HCT116 (cell line): ENCODE results near the gene CPLX3. TPM values are rescaled to one million over a fixed set of nuclear protein-coding genes. Genes with fewer than 3 reads are reported as not detected.

ENCODE experiments used
- ATAC-seq: fragments of 200-7000 bp; cut with Tn5 transposase; 2 replicates; pipeline ENCODE4 v1.9.1; 2020; ENCODE audit warnings: mild to moderate bottlenecking, moderate library complexity
- BruUV-seq: library from RNA; stranded (reverse); fragments of 400-500 nt; replicated peaks from 2 replicates; lab custom pipeline; 2021; lab: Mats Ljungman, UMichigan
- CTCF ChIA-PET: fragments of 300-600 bp; sonication (Branson Sonifier 250); formaldehyde crosslinking; loops from one replicate; lab custom pipeline; 2021; ENCODE audit warnings: antibody characterized with exemption; lab: Charles Lee
- POLR2A ChIA-PET: fragments of 300-600, 350-600 bp; sonication (Branson Sonifier 250); formaldehyde crosslinking; loops from one replicate; lab custom pipeline; 2021; ENCODE audit warnings: antibody characterized with exemption; lab: Charles Lee
- RAD21 ChIA-PET, 2 experiments: fragments of 300-600 bp; sonication (Branson Sonifier 250); formaldehyde crosslinking; loops; one replicate each; lab custom pipeline; 2023; ENCODE audit warnings: low total read pairs in 2 of 2; ENCODE audit not compliant: uncharacterized antibody in 2 of 2, unreplicated experiment in 2 of 2, low non-redundant PET in 1 of 2; lab: Charles Lee
- DNase-seq: peaks from one replicate; pipeline ENCODE4 v3.0.0-alpha.2; 2010; ENCODE audit warnings: low read depth, low spot score
- H2AFZ ChIP-seq: fragments of 200-600 bp; shearing (Covaris generic), sonication (generic); 2 replicates; pipeline ENCODE4 v1.6.1; 2017; ENCODE audit warnings: low read depth, mixed run types, mixed read lengths, antibody characterized with exemption, low read length; ENCODE audit not compliant: poor library complexity, severe bottlenecking
- H3K27ac ChIP-seq: 2 replicates; pipeline ENCODE4 v1.5.1; 2012; ENCODE audit warnings: low read depth, low read length
- H3K27me3 ChIP-seq: fragments of 200-600 bp; sonication (generic); 2 replicates; pipeline ENCODE4 v1.6.1; 2016; ENCODE audit warnings: mixed run types, low read length, mixed read lengths; ENCODE audit not compliant: insufficient read depth
- H3K36me3 ChIP-seq, 2 experiments: fragments of 200-500 bp in 1 of 2; fragments of 200-600 bp in 1 of 2; sonication (Bioruptor generic) in 1 of 2; sonication (generic) in 1 of 2; 2 replicates each; pipeline versions ENCODE4 v1.5.1 to v1.6.1; 2014 to 2016; ENCODE audit warnings: low read length in 2 of 2, inconsistent platforms in 1 of 2, mixed read lengths in 1 of 2, mixed run types in 1 of 2; ENCODE audit not compliant: insufficient read depth in 2 of 2, control insufficient read depth in 1 of 2
- H3K4me1 ChIP-seq, 2 experiments: fragments of 200-600 bp in 1 of 2; sonication (generic) in 1 of 2; 2 replicates each; pipeline versions ENCODE4 v1.5.1 to v1.6.1; 2012 to 2017; ENCODE audit warnings: low read length in 2 of 2, inconsistent platforms in 1 of 2, mild to moderate bottlenecking in 1 of 2, mixed read lengths in 1 of 2, mixed run types in 1 of 2, moderate library complexity in 1 of 2; ENCODE audit not compliant: insufficient read depth in 2 of 2, control insufficient read depth in 1 of 2
- H3K4me2 ChIP-seq: fragments of 200-600 bp; sonication (generic); 2 replicates; pipeline ENCODE4 v1.6.1; 2017; ENCODE audit warnings: mixed run types, low read length, mixed read lengths
- H3K4me3 ChIP-seq, 2 experiments: fragments of 200-600 bp in 1 of 2; sonication (generic) in 1 of 2; replicated peaks in 1 of 2; 2 replicates each; pipeline ENCODE4 v1.5.1; 2011 to 2016; ENCODE audit warnings: low read length in 2 of 2, control low read depth in 1 of 2, low read depth in 1 of 2, mild to moderate bottlenecking in 1 of 2, mixed read lengths in 1 of 2, mixed run types in 1 of 2
- H3K79me2 ChIP-seq: fragments of 200-600 bp; sonication (generic); 2 replicates; pipeline ENCODE4 v1.6.1; 2017; ENCODE audit warnings: mild to moderate bottlenecking, mixed run types, low read length, moderate library complexity, mixed read lengths; ENCODE audit not compliant: insufficient read depth
- H3K9ac ChIP-seq: fragments of 200-600 bp; sonication (generic); 2 replicates; pipeline ENCODE4 v1.6.1; 2016; ENCODE audit warnings: low read length, mixed read lengths
- H3K9me2 ChIP-seq: fragments of 200-600 bp; sonication (generic), shearing (Covaris generic); 2 replicates; pipeline ENCODE4 v1.6.1; 2017; ENCODE audit warnings: mixed run types, mild to moderate bottlenecking, moderate library complexity; ENCODE audit not compliant: insufficient read depth
- H3K9me3 ChIP-seq, 2 experiments: fragments of 200-500 bp in 1 of 2; fragments of 200-600 bp in 1 of 2; sonication (Bioruptor generic) in 1 of 2; sonication (generic) in 1 of 2; 2 replicates each; pipeline ENCODE4 v1.6.1; 2014 to 2017; ENCODE audit warnings: low read length in 2 of 2, mixed read lengths in 2 of 2, inconsistent platforms in 1 of 2, low read depth in 1 of 2, mild to moderate bottlenecking in 1 of 2, mixed run types in 1 of 2, moderate library complexity in 1 of 2; ENCODE audit not compliant: control insufficient read depth in 1 of 2, insufficient read depth in 1 of 2
- H4K20me1 ChIP-seq: fragments of 200-600 bp; sonication (generic), shearing (Covaris generic); 2 replicates; pipeline ENCODE4 v1.6.1; 2017; ENCODE audit warnings: mixed run types, mild to moderate bottlenecking, moderate library complexity; ENCODE audit not compliant: insufficient read depth
- CBX3 ChIP-seq: IDR thresholded peaks from 2 replicates; pipeline ENCODE4 v1.6.1; 2012; ENCODE audit warnings: low read depth
- CEBPB ChIP-seq: IDR thresholded peaks from 2 replicates; pipeline ENCODE4 v1.6.1; 2012; ENCODE audit warnings: low read depth
- EGR1 ChIP-seq: IDR thresholded peaks from 2 replicates; pipeline ENCODE4 v1.6.1; 2012; ENCODE audit warnings: low read depth
- ELF1 ChIP-seq: IDR thresholded peaks from 2 replicates; pipeline ENCODE4 v1.6.1; 2012; ENCODE audit warnings: low read depth, borderline replicate concordance
- FOSL1 ChIP-seq: IDR thresholded peaks from 2 replicates; pipeline ENCODE4 v1.6.1; 2012; ENCODE audit warnings: low read depth
- JUND ChIP-seq: IDR thresholded peaks from 2 replicates; pipeline ENCODE4 v1.6.1; 2012
- POLR2A ChIP-seq: IDR thresholded peaks from 2 replicates; pipeline ENCODE4 v1.7.0; 2011; ENCODE audit warnings: borderline replicate concordance; ENCODE audit not compliant: insufficient read depth, insufficient read length; ENCODE audit errors: extremely low read depth
- POLR2AphosphoS5 ChIP-seq: IDR thresholded peaks from 2 replicates; pipeline ENCODE4 v1.6.1; 2011; ENCODE audit warnings: mild to moderate bottlenecking, low read depth, low read length, moderate library complexity
- SIN3A ChIP-seq: IDR thresholded peaks from 2 replicates; pipeline ENCODE4 v1.6.1; 2012; ENCODE audit warnings: low read depth
- SP1 ChIP-seq: IDR thresholded peaks from 2 replicates; pipeline ENCODE4 v1.6.1; 2012; ENCODE audit warnings: low read depth
- SRF ChIP-seq: IDR thresholded peaks from 2 replicates; pipeline ENCODE4 v1.6.1; 2012; ENCODE audit warnings: low read depth
- TCF7L2 ChIP-seq: IDR thresholded peaks from 2 replicates; pipeline ENCODE4 v1.7.0; 2011; ENCODE audit warnings: borderline replicate concordance, inconsistent platforms; ENCODE audit not compliant: insufficient read depth, insufficient read length; ENCODE audit errors: extremely low read depth
- ZFX ChIP-seq: fragments of 450-650 bp; IDR thresholded peaks from 2 replicates; pipeline ENCODE4 v1.6.1; 2017
- ZNF274 ChIP-seq: fragments of 200-500 bp; sonication (Bioruptor generic); IDR thresholded peaks from 2 replicates; pipeline ENCODE4 v1.6.1; 2014; ENCODE audit warnings: mild to moderate bottlenecking, low read depth, low read length, inconsistent platforms
- intact Hi-C: fragments of 100-400 bp; cut with micrococcal nuclease; formaldehyde crosslinking; loops from 2 replicates; pipeline ENCODE4 v1.10.0; 2022
- total RNA-seq: library from RNA; stranded (reverse); gene quantifications from one replicate; pipeline ENCODE4 v1.2.1, GENCODE V29; 2021; ENCODE audit not compliant: unreplicated experiment
- TF ChIP-seq, protein P1 (sequence below): IDR thresholded peaks from 2 replicates; pipeline ENCODE4 v1.6.1; 2012
- TF ChIP-seq, protein P2 (sequence below): IDR thresholded peaks from 2 replicates; pipeline ENCODE4 v1.6.1; 2012
- TF ChIP-seq, protein P3 (sequence below), 3 experiments: fragments of 200-600 bp in 1 of 3; sonication (generic) in 1 of 3; IDR thresholded peaks in 2 of 3; conservative IDR thresholded peaks in 1 of 3; 2 replicates each; pipeline ENCODE4 v1.5.1; 2012 to 2017; ENCODE audit warnings: low read depth in 2 of 3, low read length in 2 of 3, antibody characterized with exemption in 1 of 3, borderline replicate concordance in 1 of 3, control low read depth in 1 of 3, mild to moderate bottlenecking in 1 of 3, mixed read lengths in 1 of 3, mixed run types in 1 of 3, moderate library complexity in 1 of 3; ENCODE audit not compliant: insufficient read depth in 1 of 3

Gene CPLX3
- total RNA-seq, 1 experiment from 2014 or later: not detected

DNA sequence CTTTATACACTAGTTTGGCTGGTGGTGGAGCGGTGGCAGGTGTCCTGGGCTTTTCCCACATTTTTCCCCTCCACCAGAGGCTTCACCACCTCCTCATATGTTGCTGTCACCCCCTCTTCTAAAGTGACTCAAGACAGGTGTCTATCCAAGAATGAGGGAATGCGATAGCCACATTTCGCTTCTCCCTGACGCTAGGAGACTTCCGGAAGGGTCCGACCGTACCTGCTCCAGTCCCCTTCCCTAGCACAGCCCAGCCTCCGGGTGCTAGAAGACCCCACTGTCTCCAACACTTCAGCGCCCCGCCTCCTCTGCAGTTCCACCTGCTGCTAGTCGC, 46.2 kb downstream of the CPLX3 start:
- no peak for DNase-seq
- ATAC-seq: peak; percentile 4
- Histone ChIP-seq H3K9me2 (no peaks in the 10 kb centered on the region), H3K4me3 (peak overlapping the region; percentile 84 to 89), H3K79me2 (peaks cover 51% of the 10 kb centered on the region), H3K9me3 (no peaks in the 10 kb centered on the region), H2AFZ (no peak overlapping the region), H3K36me3 (peaks cover 0 to 8% of the 10 kb centered on the region in 2 experiments; a peak in 1 of 4 replicates), H3K4me2 (peak overlapping the region; percentile 98)
- POLR2A ChIA-PET: no interaction called here
- TF ChIP-seq CEBPB: no peak
- TF ChIP-seq, protein P1, sequence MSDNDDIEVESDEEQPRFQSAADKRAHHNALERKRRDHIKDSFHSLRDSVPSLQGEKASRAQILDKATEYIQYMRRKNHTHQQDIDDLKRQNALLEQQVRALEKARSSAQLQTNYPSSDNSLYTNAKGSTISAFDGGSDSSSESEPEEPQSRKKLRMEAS: no peak
- TF ChIP-seq, protein P2, sequence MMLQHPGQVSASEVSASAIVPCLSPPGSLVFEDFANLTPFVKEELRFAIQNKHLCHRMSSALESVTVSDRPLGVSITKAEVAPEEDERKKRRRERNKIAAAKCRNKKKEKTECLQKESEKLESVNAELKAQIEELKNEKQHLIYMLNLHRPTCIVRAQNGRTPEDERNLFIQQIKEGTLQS: no peak
- TF ChIP-seq ZNF274: no peak
- TF ChIP-seq TCF7L2: no peak
- TF ChIP-seq, all 23 proteins: peak for 0
- BruUV-seq: TSS peak; percentile 55
- intact Hi-C loops: loop anchor here (2.0 kb wide), 1 partner anchor 30 kb away; the partner anchor contains the start of gene ULK3
- Histone ChIP-seq H3K27me3 (no peaks in the 10 kb centered on the region), H4K20me1 (no peaks in the 10 kb centered on the region), H3K9ac (peak overlapping the region; percentile 83), H3K4me1 (peaks cover 0 to 31% of the 10 kb centered on the region in 2 experiments; a peak in 2 of 4 replicates), H3K27ac (peak overlapping the region; percentile 71)
- RAD21 ChIA-PET: no interaction called here
- CTCF ChIA-PET: interaction anchor here (1.0 kb wide), 1 partner anchor 29 kb away, joined by 4 read pairs; no protein-coding TSS in a partner anchor

DNA sequence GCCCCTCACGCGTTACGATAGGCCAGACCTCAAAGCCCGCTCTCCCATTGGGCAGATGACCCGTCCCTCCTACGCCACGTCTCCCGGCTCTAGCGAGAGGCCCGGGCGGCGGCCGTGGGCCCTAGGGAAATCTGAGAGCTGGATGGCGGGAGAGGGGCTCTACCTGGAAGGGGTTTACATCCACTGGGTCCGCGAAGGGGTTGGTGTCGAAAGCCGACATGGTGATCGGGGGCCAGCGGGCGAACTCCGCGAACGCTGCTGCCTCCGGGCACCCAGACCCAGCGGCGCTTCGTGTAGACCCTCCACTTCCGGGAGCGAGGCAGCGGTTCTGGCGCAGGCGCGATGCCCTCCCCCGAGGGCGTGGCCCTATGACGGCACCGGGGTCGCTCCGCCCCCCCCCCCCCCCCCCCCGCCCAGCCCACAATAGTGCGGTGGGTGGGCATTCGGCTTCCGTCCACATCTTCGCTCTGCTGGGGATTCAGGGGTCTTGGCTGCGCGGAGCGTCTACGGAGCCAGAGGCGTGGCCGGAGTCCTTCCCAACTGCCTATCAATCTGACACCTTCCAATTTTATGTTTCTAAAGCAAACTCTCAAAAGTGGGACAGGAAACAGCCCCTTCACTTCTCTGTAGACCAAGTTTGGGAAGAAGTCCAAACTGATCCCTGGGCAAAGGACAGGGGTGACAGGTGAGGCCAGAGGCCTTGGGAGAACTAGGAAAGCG, 46.8 kb downstream of the CPLX3 start, which contains the start of gene SCAMP2:
SCAMP2 (minus strand) TSS at position 330 of the 720 bp plus-strand sequence; CDS start at position 220, 110 bp downstream.
- no peaks in the 10 kb centered on the region for H3K27me3 ChIP-seq
- ChIA-PET RAD21 (no interaction called here), POLR2A (no interaction called here), CTCF (interaction anchor here (1.0 kb wide), 1 partner anchor 28 kb away, joined by 4 read pairs; no protein-coding TSS in a partner anchor)
- peak within 1 kb of the TSS; percentile 83 for H3K9ac ChIP-seq
- peak; percentile 91 for DNase-seq
- no peaks in the 10 kb centered on the region for H3K9me2 ChIP-seq
- BruUV-seq: TSS peak; percentile 87
- peaks cover 46% of the 10 kb centered on the region for H3K79me2 ChIP-seq
- H3K36me3 ChIP-seq: peaks cover 0 to 5% of the 10 kb centered on the region in 2 experiments; a peak in 1 of 4 replicates
- peaks cover 0 to 26% of the 10 kb centered on the region in 2 experiments; a peak in 2 of 4 replicates for H3K4me1 ChIP-seq
- ATAC-seq: peak; percentile 98
- peak within 1 kb of the TSS; percentile 98 for H3K4me2 ChIP-seq
- peak within 1 kb of the TSS; percentile 71 for H2AFZ ChIP-seq
- no peaks in the 10 kb centered on the region for H3K9me3 ChIP-seq
- intact Hi-C loops: loop anchor here (2.0 kb wide), 1 partner anchor 30 kb away; the partner anchor contains the start of gene ULK3
- H3K27ac ChIP-seq: peak within 1 kb of the TSS; percentile 71
- TF ChIP-seq EGR1 (no peak), ELF1 (peak; percentile 93), ZFX (peak; percentile 87), SIN3A (peak; percentile 37; the same call in 1 of the 2 replicates), POLR2AphosphoS5 (peak; percentile 92), SRF (no peak), SP1 (peak; percentile 82), CBX3 (no peak), POLR2A (peak; percentile 74), FOSL1 (peak; percentile 20; the same call in 1 of the 2 replicates), JUND (no peak)
- TF ChIP-seq, protein P3, sequence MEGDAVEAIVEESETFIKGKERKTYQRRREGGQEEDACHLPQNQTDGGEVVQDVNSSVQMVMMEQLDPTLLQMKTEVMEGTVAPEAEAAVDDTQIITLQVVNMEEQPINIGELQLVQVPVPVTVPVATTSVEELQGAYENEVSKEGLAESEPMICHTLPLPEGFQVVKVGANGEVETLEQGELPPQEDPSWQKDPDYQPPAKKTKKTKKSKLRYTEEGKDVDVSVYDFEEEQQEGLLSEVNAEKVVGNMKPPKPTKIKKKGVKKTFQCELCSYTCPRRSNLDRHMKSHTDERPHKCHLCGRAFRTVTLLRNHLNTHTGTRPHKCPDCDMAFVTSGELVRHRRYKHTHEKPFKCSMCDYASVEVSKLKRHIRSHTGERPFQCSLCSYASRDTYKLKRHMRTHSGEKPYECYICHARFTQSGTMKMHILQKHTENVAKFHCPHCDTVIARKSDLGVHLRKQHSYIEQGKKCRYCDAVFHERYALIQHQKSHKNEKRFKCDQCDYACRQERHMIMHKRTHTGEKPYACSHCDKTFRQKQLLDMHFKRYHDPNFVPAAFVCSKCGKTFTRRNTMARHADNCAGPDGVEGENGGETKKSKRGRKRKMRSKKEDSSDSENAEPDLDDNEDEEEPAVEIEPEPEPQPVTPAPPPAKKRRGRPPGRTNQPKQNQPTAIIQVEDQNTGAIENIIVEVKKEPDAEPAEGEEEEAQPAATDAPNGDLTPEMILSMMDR (IDR thresholded peaks at IDR 0.05 in 2 of 3, conservative IDR thresholded peaks at IDR 0.05 in 1 of 3; ENCODE audit: borderline replicate concordance in 1 of 3, insufficient read depth in 1 of 3, low read depth in 2 of 3, low read length in 2 of 3): no peak
- TF ChIP-seq, protein P1: no peak; the same call in 1 of the 2 replicates
- H4K20me1 ChIP-seq: no peaks in the 10 kb centered on the region
- H3K4me3 ChIP-seq: peak within 1 kb of the TSS; percentile 84 to 89
